Measurements from ENCODE around the gene DDIT4. TPM values are rescaled to one million over a fixed set of nuclear protein-coding genes. Genes with fewer than 3 reads are reported as not detected.
"Not testable (repeated sequence)": the region's sequence is repeated elsewhere in the genome, so short reads cannot be mapped to it uniquely, and the experiment has no call there.

DDIT4 gene
- total RNA-seq, 1 donor from 2014 or later = 80.2 TPM

DNA sequence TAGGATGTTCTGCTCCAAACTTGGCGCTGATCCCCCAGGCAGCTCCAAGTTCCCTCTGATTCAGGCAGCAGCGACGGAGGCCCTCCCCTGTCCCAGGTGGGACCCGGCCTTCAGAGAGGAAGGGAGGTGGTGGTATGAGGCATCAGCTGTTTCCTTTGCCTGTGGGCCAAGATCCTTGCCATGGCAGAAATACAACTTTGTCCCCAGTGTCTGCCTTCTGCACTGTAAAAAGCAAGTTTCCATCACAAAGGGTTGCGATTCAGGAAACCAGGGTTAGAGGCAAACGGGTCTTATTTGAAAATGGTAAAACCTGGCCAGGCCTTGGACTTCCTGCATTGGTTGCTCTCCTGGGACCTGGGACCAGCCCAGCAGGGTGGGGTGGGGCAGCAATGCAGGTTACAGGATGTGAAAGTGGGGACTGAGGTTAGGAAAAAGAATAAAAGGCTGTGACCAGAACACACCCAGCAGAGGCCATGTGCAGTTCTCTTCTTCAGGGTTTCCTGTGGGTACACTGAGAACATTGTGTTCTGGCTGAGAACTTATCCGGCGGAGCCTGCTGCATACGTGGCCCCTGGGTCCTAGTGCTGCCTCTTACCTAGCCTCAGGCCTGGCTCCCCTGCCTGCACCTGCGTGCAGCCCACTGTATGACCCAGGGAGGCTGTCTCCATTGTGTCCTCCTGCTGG lies 25.1 kb upstream of the DDIT4 start:
- DNase-seq (ENCODE audit: extremely low read depth, low read depth, low spot score) = no peak

DNA sequence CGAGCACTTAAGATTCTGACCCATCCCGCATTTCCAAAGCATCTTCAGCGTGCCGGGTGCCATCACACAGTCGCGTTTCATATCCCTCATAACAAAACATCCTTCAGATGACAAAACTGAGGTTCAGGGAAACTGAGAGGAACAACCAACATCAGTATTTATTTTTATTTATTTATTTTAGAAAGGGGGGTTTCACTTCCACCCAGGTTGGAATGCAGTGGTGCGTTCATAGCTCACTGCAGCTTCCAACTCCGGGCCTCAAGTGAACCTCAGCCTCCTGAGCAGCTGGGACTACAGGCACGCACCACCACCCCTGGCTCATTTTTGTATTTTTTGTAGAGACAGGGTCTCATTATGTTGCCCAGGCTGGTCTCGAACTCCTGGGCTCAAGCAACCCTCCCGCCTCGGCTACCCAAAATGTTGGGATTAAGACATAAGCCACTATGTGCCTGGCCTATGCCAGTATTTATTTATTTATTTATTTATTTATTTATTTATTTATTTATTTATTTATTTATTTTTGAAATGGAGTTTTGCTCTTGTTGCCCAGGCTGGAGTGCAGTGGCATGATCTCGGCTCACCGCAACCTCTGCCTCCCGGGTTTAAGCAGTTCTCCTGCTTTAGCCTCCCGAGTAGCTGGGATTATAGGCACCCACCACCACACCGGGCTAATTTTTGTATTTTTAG lies 24.4 kb upstream of the DDIT4 start:
- not testable (repeated sequence) for DNase-seq (ENCODE audit: extremely low read depth, low read depth, low spot score)

DNA sequence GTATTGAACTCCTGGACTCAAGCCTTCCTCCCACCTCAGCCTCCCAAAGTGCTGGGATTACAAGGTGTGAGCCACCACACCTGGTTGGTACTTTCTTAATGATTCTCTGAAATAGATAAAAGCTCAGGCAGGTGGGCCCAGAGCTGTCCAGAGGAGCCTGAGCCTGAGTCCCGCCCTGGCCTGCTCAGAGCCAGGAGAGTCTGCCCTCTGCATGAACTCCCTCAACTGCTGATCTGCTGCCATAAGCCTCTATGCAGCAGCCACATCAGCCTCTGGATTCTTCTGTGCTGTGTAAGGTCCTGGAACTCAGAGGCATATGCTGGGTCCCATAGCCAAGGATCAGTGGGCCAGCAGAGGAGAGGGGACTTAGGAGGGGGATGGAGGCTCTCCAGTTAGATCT lies 23.1 kb upstream of the DDIT4 start:
- DNase-seq (ENCODE audit: extremely low read depth, low read depth, low spot score) = no peak

DNA sequence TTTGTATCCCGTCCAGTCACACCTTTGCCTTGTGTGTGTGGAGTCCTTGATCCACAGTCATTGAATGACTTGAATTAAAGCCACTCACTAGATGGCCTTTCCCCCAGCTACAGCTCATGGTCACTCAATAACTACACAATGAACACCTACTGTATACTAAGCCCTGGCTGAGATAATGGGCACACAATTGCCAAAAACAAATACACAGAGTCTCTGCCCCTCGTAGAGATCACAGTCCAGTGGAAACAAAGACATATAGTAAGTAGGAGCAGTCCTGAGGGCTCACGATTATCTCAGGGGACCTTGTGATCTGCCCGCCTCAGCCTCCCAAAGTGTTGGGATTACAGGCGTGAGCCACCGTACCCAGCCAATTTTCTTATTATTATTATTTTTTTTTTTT lies 22.1 kb upstream of the DDIT4 start:
- no peak for DNase-seq (ENCODE audit: extremely low read depth, low read depth, low spot score)

DNA sequence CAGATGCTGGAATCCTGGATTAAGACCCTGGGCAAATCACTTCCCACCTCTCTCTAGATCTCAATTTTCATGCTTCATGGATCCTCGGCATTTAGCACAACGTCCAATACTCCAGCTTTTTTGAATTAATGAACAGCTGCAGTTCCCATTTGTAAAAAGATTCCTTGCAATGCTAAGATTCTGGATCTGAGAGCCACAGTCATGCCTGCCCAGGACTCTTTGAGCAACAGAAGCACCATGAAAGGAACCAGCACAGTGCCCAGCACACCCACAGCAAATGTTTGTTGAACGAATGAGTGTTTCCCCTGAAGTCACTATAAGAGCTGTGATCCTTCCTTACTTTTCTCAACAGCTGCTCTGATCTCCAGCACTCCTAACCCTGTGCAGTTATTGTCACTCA lies 20.8 kb upstream of the DDIT4 start:
- DNase-seq (ENCODE audit: extremely low read depth, low read depth, low spot score) = no peak

DNA sequence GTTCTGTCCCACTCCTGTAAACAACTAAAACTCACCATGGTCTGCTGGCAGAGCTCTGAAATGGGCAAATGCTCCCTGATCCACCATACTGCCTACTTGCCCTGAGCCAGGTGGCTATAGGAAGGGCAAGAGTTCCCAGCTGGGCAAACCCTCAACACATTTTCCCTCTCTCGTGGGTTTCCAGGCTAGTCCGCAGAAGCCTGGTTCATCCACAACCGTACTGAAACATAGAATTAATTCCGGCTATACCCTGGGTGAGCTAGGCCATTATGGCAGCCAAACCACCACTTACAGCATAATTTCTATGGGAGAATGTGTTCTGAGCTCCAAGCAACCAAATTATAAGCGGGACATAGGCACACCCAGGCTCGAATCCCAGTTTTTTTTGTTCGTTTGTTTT lies 20.1 kb upstream of the DDIT4 start:
- no peak for DNase-seq (ENCODE audit: extremely low read depth, low read depth, low spot score)

DNA sequence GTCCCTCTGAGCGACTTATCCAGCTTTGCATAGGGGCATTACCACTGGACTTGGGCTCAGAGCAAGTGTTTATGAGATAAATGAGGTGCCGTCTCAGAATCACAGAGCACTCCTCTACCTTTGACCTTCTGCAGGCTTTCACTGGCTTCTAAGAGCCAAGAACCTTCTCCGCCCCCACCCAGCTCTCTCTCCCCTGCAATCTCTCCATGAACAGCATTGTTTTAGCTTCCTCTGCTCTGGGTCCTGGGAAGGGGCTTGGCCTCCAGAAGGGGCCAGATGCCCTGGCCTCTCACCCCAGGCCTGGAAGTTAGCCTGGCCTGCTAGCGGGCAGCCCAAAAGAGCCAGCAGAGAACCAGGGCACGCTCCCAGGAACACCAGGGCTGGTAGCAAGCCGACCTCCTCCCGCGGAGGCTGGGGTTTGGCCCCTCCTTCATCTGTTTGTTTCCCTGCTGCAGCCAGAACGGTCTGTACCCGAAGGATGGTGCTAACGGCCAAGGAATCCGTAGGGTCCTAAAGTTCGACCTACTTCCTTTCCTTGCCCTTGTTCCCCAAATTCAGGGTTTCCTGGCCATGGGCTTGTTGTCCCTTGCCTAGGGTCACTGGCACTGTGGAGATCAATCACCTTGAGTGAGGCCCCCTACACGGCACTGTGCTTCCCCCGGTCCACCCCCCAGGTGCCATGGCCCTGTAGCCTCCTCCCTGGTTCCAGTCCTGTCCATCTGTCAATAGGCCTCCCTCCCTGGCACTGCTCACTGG lies 18.7 kb upstream of the DDIT4 start:
- no peak for DNase-seq (ENCODE audit: extremely low read depth, low read depth, low spot score)

DNA sequence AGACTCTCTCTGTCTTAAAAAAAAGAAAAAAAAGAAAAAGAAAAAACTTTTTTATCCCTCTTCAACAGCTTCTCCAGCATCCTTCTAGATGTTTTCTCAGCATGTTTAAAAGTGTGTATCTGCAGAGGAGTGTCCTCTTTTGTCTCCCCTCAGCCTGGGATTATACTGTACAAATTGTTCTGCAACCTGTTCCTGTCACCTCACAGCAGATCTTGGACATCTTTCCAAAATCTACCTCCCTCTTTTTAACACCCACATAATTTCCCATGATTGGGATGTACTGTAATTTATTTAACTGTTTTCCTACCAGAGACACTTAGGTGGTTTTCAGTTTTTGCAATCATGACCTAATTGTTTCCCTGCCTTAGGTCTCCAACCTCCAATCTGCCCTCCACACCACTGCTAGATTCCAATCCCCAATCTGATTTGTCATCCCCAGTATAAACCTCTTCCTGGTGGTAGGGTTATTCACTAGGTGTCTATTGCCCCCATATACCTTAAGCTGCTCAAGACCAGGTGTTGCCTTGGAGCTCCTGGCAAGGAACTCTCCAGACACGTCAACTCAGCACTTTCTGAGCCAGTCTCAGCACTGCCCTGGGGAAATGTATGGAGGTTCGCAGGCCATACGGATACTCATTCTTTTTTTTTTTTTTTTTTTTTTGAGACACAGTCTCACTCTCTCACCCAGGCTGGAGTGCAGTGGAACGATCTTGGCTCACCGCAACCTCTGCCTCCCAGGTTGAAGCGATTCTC lies 17.6 kb upstream of the DDIT4 start:
- DNase-seq (ENCODE audit: extremely low read depth, low read depth, low spot score) = no peak

DNA sequence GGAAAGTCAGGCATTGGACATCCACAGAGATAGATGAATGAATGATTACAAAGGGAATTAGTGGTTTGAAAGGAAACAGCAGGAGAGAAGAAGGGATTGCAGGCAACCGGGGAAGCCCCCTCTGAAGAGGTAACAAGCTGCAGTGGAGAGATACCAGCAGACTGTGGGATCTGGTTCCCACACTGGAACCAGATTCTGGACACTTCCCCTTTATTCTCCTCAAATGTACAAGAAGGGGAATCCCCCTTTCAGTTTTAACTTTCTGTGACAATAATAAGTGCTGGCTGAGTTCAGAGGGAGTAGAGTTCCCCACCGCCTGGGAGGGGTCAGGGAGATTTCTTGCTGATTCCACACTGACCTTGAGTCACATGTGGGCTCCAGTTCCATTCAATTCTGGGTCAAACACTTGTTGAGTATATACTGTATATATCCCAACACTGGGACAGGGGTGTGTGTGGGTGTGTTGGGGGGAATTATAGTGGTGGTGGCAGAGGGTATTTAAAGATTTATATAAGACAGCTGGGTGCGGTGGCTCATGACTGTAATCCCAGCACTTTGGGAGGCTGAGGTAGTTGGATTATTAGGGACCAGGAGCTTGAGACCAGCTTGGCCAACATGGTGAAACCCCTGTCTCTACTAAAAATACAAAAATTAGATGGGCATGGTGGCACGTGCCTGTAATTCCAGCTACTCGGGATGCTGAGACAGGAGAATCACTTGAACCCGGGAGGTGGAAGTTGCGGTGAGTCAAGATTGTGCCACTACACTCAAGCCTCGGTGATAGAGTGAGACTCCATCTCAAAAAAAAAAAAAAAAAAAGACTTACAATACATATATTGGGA lies 16.5 kb upstream of the DDIT4 start:
- no peak for DNase-seq (ENCODE audit: extremely low read depth, low read depth, low spot score)

DNA sequence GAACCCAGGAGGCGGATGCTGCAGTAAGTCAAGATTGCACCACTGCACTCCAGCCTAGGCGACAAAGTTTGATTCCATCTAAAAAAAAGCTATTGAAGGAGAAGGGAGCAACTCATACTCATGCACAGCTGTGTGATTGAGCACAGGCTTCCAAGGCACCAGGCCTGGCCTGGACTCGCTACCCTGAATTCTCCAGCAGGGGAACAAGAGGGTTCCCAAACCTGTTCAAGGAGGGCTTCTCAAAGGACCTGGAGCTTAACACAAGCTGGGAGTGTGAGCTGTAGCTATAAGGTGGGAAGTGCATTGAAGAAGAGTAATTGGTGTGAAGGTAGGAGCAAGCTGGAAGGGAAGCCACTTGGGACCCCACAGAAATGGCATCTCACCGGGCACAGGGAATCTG lies 15.1 kb upstream of the DDIT4 start:
- DNase-seq (ENCODE audit: extremely low read depth, low read depth, low spot score) = no peak

DNA sequence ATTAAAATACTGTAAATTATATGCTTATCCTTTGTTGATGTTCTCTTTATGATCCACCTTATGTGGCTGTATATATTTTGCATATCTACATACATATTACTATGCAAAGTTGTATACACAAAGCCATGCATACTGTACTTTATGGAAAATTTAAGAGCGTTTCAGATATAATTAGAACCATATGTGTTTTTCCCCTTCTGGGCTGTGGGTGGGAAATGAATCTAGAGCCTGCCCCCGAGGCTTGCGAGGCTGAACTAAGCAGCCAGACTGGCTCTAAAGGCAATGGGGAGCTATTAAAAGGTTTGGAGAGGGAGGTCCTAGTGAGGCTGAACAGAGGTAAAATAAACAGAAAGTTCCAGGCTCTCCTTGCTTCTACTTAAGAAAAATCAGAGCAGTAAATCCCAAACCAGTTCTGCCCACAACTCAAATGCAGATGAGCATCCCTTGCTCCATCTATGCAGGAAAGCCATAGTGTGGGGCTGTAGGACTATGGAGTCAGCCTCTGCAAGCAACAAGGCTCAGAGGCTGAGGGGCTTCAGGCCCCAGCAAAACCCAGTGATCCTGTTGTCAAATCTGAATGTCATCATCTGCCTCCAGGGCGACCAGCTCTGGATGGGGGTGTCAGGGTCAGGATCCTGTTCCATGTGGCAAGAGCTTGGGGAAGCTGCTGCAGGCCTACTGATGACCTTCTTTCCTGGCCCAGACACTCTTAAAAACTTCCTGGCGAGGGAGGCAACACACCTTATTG lies 14.1 kb upstream of the DDIT4 start:
- no peak for DNase-seq (ENCODE audit: extremely low read depth, low read depth, low spot score)

DNA sequence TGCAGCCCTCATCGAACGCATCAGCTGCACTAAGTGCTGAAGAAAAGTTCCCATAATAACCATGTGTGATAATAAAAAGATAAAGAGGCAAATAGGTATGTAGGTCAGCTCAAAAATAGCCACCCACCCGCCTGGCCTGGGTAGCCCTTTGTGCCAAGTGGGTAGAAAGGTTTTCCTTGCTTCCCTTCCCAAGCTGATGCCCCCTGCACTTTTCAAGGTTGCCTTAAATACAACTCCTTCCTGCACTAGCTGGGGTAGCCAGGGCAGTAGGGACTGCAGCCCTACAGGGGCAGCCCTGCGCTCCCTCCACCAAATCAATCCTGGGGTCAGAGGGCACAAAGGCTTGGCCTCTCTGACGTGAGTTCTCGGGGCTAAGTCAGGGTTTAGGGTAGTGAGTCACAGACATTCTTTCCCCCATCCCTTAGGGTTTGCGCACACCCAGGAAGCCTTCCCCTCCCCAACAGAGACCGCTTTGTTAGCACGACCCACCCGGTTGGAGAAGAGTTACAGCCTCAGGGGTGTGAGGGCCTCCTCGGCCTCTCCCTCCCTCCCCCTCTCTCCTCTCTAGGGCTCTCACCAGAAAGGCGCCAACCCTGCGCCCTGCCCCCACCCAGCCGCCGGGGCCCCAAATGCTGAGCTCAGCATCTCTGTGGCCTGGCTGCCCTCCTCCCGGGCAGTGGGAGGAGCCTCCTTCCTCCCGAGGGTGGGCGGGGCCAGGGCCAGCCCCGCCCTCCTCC lies 13.3 kb upstream of the DDIT4 start:
- no peak for DNase-seq (ENCODE audit: extremely low read depth, low read depth, low spot score)

DNA sequence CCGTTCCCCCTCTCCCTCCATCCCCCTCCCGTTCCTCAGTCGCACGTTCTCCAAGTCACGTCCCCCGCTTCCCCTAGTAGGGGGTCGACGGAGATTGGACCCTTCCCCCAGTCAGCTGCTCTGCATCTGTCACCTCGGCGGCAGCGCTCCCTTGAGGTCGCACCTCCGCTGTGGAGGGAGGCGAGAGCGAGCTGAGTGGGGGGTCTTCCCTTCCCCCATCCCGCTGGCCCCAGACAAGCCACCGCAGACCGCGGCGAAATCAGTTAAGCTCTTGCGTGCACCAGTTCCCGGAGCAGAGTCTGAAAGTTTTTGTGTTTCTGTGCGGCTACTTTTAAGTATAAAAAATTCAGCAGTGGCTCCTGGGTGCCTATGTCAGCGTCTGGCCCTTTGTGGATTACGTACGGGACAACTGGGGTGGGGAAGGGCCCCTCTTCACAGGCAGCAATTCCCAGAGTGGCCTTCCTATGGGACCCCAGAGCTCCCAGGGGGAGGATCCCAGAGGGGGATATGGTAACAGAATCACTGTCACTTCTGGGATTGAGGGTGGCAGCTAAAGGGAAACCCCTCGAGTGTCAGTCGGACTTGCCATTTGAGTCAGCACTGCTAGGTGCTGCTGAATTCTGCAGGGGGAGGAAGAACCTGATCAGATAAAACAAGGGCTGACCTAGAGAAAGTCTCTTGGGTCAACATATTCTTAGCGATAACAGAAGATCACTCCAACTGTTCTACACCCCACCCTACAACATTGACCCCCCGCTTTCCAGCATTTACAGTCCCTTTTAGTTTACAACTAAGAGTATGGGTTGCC lies 12.5 kb upstream of the DDIT4 start:
- no peak for DNase-seq (ENCODE audit: extremely low read depth, low read depth, low spot score)

DNA sequence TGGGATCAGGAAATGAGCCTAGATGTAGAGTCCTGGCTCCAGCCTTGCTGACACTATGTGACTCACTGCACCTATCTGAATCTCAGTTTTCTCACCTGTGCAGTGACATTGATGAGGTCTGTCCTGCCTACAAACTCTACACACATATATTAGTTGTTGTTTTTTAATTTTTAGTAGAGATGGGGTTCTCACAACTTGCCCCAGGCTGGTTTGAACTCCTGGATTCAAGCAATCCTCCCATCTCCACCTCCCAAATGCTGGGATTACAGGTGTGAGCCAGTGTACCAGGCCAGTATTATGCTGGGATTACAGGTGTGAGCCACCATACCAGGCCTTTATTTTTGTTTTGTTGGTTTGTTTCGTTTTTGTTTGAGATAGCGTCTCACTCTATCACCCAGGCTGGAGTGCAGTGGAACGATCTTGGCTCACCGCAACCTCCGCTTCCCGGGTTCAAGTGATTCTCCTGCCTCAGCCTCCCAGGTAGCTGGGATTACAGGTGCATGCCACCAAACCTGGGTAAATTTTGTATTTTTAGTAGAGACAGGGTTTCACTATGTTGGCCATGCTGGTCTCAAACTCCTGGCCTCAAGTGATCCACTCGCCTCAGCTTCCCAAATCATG lies 11.8 kb upstream of the DDIT4 start:
- no peak for DNase-seq (ENCODE audit: extremely low read depth, low read depth, low spot score)

DNA sequence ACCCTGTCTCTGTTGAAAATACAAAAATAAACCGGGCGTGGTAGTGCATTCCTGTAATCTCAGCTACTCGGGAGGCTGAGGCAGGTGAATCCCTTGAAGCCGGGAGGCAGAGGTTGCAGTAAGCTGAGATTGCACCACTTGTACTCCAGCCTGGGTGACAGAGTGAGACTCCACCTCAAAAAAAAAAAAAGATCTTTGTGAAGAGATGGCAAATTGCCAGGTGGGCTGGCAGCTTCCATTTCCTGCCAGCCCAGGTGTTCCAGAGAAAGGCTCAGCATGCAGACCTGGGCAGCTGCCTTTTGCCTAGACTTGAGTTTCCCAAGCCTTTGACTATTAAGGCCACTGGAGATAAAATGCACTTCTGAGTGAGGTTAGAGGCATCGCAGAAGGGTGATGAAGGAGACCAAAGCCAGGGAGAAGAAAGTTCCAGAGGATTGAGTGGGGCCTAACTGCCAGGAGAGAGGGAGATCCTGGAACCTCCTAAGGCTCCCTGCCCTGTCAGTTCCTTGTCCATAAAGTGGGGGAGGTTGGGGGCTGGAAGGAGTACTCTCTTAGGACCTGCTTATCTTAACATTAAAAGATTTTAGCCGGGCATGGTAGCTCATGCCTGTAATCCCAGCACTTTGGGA lies 10.0 kb upstream of the DDIT4 start:
- no peak for DNase-seq (ENCODE audit: extremely low read depth, low read depth, low spot score)

DNA sequence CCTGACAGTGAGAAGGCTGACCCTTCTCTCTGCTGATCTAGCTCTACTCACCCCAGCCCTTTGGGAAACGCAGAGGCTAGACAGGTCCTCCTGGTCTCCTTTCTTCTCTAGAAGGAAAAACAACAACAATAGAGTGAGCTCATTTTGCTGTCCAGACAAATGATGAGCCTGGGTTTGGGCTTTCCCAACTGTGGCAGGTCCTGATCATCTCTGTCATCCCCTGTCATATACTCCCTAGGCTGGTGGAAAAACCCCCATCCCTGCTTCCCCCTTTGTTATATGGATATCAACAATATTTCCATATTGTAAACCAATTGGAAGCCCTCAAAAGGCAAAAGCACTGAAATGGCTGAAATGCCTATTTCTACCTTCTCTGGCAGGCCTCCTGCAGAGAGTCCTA lies 9.2 kb upstream of the DDIT4 start:
- no peak for DNase-seq (ENCODE audit: extremely low read depth, low read depth, low spot score)

DNA sequence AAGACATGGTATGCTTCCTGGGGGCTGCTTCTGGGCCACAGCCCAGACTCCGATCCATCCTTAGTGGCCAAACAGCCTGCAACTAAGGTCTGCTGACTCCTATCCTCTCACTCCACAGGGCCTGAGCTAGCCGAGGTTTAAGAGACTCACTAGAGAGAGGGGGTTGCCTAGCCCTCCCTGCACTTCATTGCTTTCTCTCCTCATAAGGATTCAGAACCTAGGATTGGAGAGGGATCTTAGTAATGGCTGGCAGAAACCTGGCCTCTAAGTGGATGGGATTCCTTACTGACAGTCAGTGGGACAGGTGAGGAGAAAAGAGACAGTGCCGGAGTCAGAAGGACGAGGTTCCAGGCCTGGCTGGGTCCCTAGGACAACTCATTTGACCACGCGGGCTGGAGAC lies 8.2 kb upstream of the DDIT4 start:
- DNase-seq (ENCODE audit: extremely low read depth, low read depth, low spot score) = no peak

All from glomerular endothelial cell (primary cell).